Sigmoid colon (tissue), 4 donors: ENCODE measurements around the gene WDR6.

Source experiments
- CTCF ChIP-seq, 4 experiments: fragments of 450-650 bp in 3 of 4; fragments of 200-600 bp in 1 of 4; IDR thresholded peaks; one replicate each; pipeline ENCODE4 v1.5.1; 2016 to 2019; ENCODE audit warnings: antibody characterized with exemption in 4 of 4, mild to moderate bottlenecking in 3 of 4, moderate library complexity in 2 of 4
- EP300 ChIP-seq, 4 donors: sonication (generic); formaldehyde crosslinking; IDR thresholded peaks; one replicate each; pipeline ENCODE4 v1.6.1; 2017; ENCODE audit warnings: antibody characterized with exemption in 4 of 4
- POLR2A ChIP-seq, 2 donors: fragments of 450-650 bp; IDR thresholded peaks; one replicate each; pipeline ENCODE4 v1.6.1; 2016; ENCODE audit warnings: antibody characterized with exemption in 2 of 2, mild to moderate bottlenecking in 2 of 2, moderate library complexity in 2 of 2
- POLR2AphosphoS5 ChIP-seq, 4 donors: sonication (generic); formaldehyde crosslinking; IDR thresholded peaks; one replicate each; pipeline ENCODE4 v1.6.1; 2017; ENCODE audit warnings: antibody characterized with exemption in 4 of 4

- TF ChIP-seq CTCF (IDR thresholded peaks at IDR 0.05) (no peak), POLR2AphosphoS5 (IDR thresholded peaks at IDR 0.05) (no peak), POLR2A (IDR thresholded peaks at IDR 0.05) (no peak), EP300 (IDR thresholded peaks at IDR 0.05) (no peak)
Observed at GRCh38 chr3:48966367-48966766, 40.8 kb upstream of the WDR6 start.
